K562 (cell line): ENCODE data around the gene HOXC4. TPM values are rescaled to one million over a fixed set of nuclear protein-coding genes. Genes with fewer than 3 reads are reported as not detected.

ENCODE experiments used
- polyA plus RNA-seq, 8 experiments: library from polyadenylated mRNA; depleted of rRNA in 4 of 8; stranded (reverse) in 5 of 8; unstranded in 3 of 8; fragments of >200 nt; fragmentation: Nextera tagmentation in 2 of 8; fragmentation: Illumina TruSeq in 1 of 8; extraction: Ambion mirVana in 2 of 8; extraction: Trizol in 1 of 8; gene quantifications; 2 replicates each; pipeline versions ENCODE4 v1.2.1 to v1.2.3, GENCODE V29; 2011 to 2014; ENCODE audit warnings: inconsistent platforms in 1 of 8, missing spikeins in 1 of 8
- total RNA-seq, 7 experiments: library from RNA; depleted of rRNA in 6 of 7; stranded (reverse); fragments of >200 nt in 6 of 7; fragmentation: Illumina TruSeq in 2 of 7; extraction: Trizol in 2 of 7; gene quantifications; 2 replicates each; pipeline versions ENCODE4 v1.2.1 to v1.2.3, GENCODE V29; 2011 to 2021; ENCODE audit warnings: low replicate concordance in 1 of 7
- TF ChIP-seq, protein P1 (sequence below), 2 experiments: fragments of 450-650 bp; formaldehyde crosslinking in 1 of 2; IDR thresholded peaks; 2 replicates each; pipeline versions ENCODE4 v1.4.0 to v1.6.1; 2014 to 2020; ENCODE audit warnings: mild to moderate bottlenecking in 2 of 2, borderline replicate concordance in 1 of 2, low read depth in 1 of 2
- TF ChIP-seq, protein P2 (sequence below): fragments of 250-450 bp; sonication (Bioruptor Pico); IDR thresholded peaks from 2 replicates; pipeline ENCODE4 v1.5.0; 2021
- TF ChIP-seq, protein P3 (sequence below), 2 experiments: fragments of 150-350 bp in 1 of 2; IDR thresholded peaks; 2 replicates each; pipeline ENCODE4 v1.6.1; 2012 to 2016; ENCODE audit warnings: low read depth in 2 of 2, low read length in 2 of 2, mild to moderate bottlenecking in 1 of 2, moderate library complexity in 1 of 2

Gene HOXC4
- total and polyA plus RNA-seq, 9 of the 15 experiments (the other 6 are each of a cell fraction or from before 2014, with no cell fraction given), result 0.06 to 1.5 (median 0.44) TPM; not detected in 1

DNA sequence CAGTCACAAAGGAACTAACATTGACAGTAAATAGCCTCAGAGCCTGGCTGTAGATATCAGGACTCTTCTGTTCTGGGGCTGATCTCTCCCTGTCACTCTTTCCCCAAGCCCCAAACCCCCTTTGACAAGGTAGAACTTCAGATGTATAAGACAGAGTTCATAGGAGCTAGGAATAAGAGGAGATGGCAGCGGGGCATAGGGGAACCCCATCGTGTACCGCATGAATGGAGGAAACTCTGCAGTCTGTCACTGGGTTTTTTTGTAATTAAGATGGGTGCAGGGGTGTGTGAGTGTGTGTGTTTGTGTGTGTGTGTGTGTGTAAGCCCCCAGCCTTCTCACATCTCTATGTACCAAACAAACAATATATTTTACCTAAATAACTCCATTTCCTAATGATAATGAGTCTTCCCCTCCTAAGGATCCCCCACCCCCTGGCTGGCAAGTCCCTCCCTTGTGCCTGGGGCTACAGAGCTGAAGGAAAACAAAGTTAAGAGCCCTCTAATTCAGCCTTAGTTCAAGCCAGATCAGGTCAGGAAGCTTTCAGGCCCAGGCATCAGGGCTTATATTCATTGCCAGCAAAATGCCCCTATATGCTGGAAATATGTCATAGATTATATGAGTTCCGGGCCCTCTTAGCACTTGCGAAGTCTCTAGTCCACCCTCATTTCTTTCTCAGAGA, 9.1 kb upstream of the HOXC4 start (continued):
- TF ChIP-seq, protein P1, sequence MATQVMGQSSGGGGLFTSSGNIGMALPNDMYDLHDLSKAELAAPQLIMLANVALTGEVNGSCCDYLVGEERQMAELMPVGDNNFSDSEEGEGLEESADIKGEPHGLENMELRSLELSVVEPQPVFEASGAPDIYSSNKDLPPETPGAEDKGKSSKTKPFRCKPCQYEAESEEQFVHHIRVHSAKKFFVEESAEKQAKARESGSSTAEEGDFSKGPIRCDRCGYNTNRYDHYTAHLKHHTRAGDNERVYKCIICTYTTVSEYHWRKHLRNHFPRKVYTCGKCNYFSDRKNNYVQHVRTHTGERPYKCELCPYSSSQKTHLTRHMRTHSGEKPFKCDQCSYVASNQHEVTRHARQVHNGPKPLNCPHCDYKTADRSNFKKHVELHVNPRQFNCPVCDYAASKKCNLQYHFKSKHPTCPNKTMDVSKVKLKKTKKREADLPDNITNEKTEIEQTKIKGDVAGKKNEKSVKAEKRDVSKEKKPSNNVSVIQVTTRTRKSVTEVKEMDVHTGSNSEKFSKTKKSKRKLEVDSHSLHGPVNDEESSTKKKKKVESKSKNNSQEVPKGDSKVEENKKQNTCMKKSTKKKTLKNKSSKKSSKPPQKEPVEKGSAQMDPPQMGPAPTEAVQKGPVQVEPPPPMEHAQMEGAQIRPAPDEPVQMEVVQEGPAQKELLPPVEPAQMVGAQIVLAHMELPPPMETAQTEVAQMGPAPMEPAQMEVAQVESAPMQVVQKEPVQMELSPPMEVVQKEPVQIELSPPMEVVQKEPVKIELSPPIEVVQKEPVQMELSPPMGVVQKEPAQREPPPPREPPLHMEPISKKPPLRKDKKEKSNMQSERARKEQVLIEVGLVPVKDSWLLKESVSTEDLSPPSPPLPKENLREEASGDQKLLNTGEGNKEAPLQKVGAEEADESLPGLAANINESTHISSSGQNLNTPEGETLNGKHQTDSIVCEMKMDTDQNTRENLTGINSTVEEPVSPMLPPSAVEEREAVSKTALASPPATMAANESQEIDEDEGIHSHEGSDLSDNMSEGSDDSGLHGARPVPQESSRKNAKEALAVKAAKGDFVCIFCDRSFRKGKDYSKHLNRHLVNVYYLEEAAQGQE (IDR thresholded peaks at IDR 0.05; ENCODE audit: borderline replicate concordance), result no peak
- TF ChIP-seq, protein P1 (CRISPR knock-in tag; IDR thresholded peaks at IDR 0.05; ENCODE audit: low read depth), result no peak
- TF ChIP-seq, protein P2, sequence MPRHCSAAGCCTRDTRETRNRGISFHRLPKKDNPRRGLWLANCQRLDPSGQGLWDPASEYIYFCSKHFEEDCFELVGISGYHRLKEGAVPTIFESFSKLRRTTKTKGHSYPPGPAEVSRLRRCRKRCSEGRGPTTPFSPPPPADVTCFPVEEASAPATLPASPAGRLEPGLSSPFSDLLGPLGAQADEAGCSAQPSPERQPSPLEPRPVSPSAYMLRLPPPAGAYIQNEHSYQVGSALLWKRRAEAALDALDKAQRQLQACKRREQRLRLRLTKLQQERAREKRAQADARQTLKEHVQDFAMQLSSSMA (CRISPR knock-in tag), result no peak
- TF ChIP-seq, protein P3, sequence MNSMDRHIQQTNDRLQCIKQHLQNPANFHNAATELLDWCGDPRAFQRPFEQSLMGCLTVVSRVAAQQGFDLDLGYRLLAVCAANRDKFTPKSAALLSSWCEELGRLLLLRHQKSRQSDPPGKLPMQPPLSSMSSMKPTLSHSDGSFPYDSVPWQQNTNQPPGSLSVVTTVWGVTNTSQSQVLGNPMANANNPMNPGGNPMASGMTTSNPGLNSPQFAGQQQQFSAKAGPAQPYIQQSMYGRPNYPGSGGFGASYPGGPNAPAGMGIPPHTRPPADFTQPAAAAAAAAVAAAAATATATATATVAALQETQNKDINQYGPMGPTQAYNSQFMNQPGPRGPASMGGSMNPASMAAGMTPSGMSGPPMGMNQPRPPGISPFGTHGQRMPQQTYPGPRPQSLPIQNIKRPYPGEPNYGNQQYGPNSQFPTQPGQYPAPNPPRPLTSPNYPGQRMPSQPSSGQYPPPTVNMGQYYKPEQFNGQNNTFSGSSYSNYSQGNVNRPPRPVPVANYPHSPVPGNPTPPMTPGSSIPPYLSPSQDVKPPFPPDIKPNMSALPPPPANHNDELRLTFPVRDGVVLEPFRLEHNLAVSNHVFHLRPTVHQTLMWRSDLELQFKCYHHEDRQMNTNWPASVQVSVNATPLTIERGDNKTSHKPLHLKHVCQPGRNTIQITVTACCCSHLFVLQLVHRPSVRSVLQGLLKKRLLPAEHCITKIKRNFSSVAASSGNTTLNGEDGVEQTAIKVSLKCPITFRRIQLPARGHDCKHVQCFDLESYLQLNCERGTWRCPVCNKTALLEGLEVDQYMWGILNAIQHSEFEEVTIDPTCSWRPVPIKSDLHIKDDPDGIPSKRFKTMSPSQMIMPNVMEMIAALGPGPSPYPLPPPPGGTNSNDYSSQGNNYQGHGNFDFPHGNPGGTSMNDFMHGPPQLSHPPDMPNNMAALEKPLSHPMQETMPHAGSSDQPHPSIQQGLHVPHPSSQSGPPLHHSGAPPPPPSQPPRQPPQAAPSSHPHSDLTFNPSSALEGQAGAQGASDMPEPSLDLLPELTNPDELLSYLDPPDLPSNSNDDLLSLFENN (IDR thresholded peaks at IDR 0.05; ENCODE audit: low read depth in 2 of 2, low read length in 2 of 2), result no peak
